IPS DF 6.9 (cell line): ENCODE results near the gene E2F3.
A peak's percentile ranks its signal among the peaks of the same experiment; 100 is the strongest.

ENCODE experiments used
- DNase-seq: peaks from one replicate; pipeline ENCODE4 v3.0.0-alpha.2; 2013; ENCODE audit warnings: low read depth, low spot score
- H3K27ac ChIP-seq: one replicate; pipeline ENCODE4 v1.5.1; 2013; ENCODE audit warnings: low read length, control low read depth
- H3K27me3 ChIP-seq: 2 replicates; pipeline ENCODE4 v1.6.1; 2013; ENCODE audit warnings: mild to moderate bottlenecking, low read length; ENCODE audit not compliant: control insufficient read depth, insufficient read depth
- H3K36me3 ChIP-seq: 2 replicates; pipeline ENCODE4 v1.6.1; 2013; ENCODE audit warnings: low read length; ENCODE audit not compliant: control insufficient read depth, insufficient read depth
- H3K4me1 ChIP-seq: 2 replicates; pipeline ENCODE4 v1.6.1; 2013; ENCODE audit warnings: low read length; ENCODE audit not compliant: control insufficient read depth, insufficient read depth
- H3K4me3 ChIP-seq: 2 replicates; pipeline ENCODE4 v1.5.1; 2013; ENCODE audit warnings: mild to moderate bottlenecking, low read length
- H3K9me3 ChIP-seq: 2 replicates; pipeline ENCODE4 v1.6.1; 2013; ENCODE audit warnings: low read length, inconsistent platforms; ENCODE audit not compliant: control insufficient read depth, insufficient read depth
- WGBS: extraction: QIAGEN DNeasy Blood & Tissue Kit; methylation state at CpG from one replicate; pipeline ENCODE4 v1.1.7; 2013; ENCODE audit warnings: mixed read lengths, missing lambda C conversion rate; ENCODE audit not compliant: insufficient read length, insufficient coverage; 5-methylcytosine and 5-hydroxymethylcytosine counted together

Gene E2F3

GRCh38 chr6:20370393-20370792 lies 31.3 kb upstream of the E2F3 start:
- no CpG with 5 or more reads among the region's 2 CpGs for WGBS

GRCh38 chr6:20370801-20371200 lies 30.9 kb upstream of the E2F3 start:
- Histone ChIP-seq H3K27me3 (no peaks in the 10 kb centered on the region), H3K4me1 (no peaks in the 10 kb centered on the region), H3K9me3 (no peaks in the 10 kb centered on the region), H3K27ac (no peak overlapping the region), H3K36me3 (no peaks in the 10 kb centered on the region), H3K4me3 (no peak overlapping the region)
- no CpG with 5 or more reads among the region's 4 CpGs for WGBS
- no peak for DNase-seq

More at GRCh38 chr6:20370393-20370792, 31.3 kb upstream of the E2F3 start:
- no peaks in the 10 kb centered on the region for H3K36me3 ChIP-seq
- no peak overlapping the region for H3K4me3 ChIP-seq
- H3K4me1 ChIP-seq, result no peaks in the 10 kb centered on the region
- no peak overlapping the region for H3K27ac ChIP-seq
- no peaks in the 10 kb centered on the region for H3K9me3 ChIP-seq
- H3K27me3 ChIP-seq, result no peaks in the 10 kb centered on the region
- no peak for DNase-seq

GRCh38 chr6:20375436-20375835 lies 26.2 kb upstream of the E2F3 start:
- Histone ChIP-seq H3K4me1 (no peaks in the 10 kb centered on the region), H3K4me3 (no peak overlapping the region), H3K9me3 (no peaks in the 10 kb centered on the region), H3K27me3 (no peaks in the 10 kb centered on the region), H3K27ac (no peak overlapping the region), H3K36me3 (no peaks in the 10 kb centered on the region)
- DNase-seq, result no peak
- no CpG with 5 or more reads among the region's 3 CpGs for WGBS

GRCh38 chr6:20377623-20378265 lies 23.9 kb upstream of the E2F3 start:
- Histone ChIP-seq H3K27ac (no peak overlapping the region), H3K4me1 (no peaks in the 10 kb centered on the region), H3K4me3 (no peak overlapping the region), H3K36me3 (no peaks in the 10 kb centered on the region), H3K9me3 (no peaks in the 10 kb centered on the region), H3K27me3 (no peaks in the 10 kb centered on the region)
- no peak for DNase-seq
- no CpG with 5 or more reads among the region's 5 CpGs for WGBS

GRCh38 chr6:20379231-20379630 lies 22.4 kb upstream of the E2F3 start:
- Histone ChIP-seq H3K9me3 (no peaks in the 10 kb centered on the region), H3K4me3 (no peak overlapping the region), H3K4me1 (no peaks in the 10 kb centered on the region), H3K36me3 (no peaks in the 10 kb centered on the region), H3K27ac (no peak overlapping the region), H3K27me3 (no peaks in the 10 kb centered on the region)
- DNase-seq, result no peak
- WGBS, result no CpG with 5 or more reads among the region's 1 CpG

GRCh38 chr6:20386218-20386617 lies 15.5 kb upstream of the E2F3 start:
- H3K4me1 ChIP-seq, result no peaks in the 10 kb centered on the region
- no peaks in the 10 kb centered on the region for H3K9me3 ChIP-seq
- H3K27me3 ChIP-seq, result no peaks in the 10 kb centered on the region
- DNase-seq, result no peak
- no peak overlapping the region for H3K27ac ChIP-seq
- whole genome bisulfite sequencing, result no CpG with 5 or more reads among the region's 1 CpG
- H3K36me3 ChIP-seq, result no peaks in the 10 kb centered on the region
- H3K4me3 ChIP-seq, result no peak overlapping the region

GRCh38 chr6:20389066-20389465 lies 12.6 kb upstream of the E2F3 start:
- Histone ChIP-seq H3K36me3 (no peaks in the 10 kb centered on the region), H3K27ac (no peak overlapping the region), H3K4me1 (no peaks in the 10 kb centered on the region), H3K4me3 (no peak overlapping the region), H3K27me3 (no peaks in the 10 kb centered on the region), H3K9me3 (no peaks in the 10 kb centered on the region)
- no peak for DNase-seq
- no CpG with 5 or more reads among the region's 2 CpGs for WGBS

GRCh38 chr6:20393297-20393696 lies 8.4 kb upstream of the E2F3 start:
- no peaks in the 10 kb centered on the region for H3K27me3 ChIP-seq
- H3K4me1 ChIP-seq, result no peaks in the 10 kb centered on the region
- DNase-seq, result no peak
- no peak overlapping the region for H3K4me3 ChIP-seq
- 100% methylated on average over 1 of the region's 2 CpGs for WGBS
- no peaks in the 10 kb centered on the region for H3K9me3 ChIP-seq
- H3K36me3 ChIP-seq, result no peaks in the 10 kb centered on the region
- no peak overlapping the region for H3K27ac ChIP-seq

GRCh38 chr6:20399518-20399917 lies 2.2 kb upstream of the E2F3 start:
- Histone ChIP-seq H3K9me3 (no peaks in the 10 kb centered on the region), H3K36me3 (no peaks in the 10 kb centered on the region), H3K27me3 (no peaks in the 10 kb centered on the region), H3K4me3 (no peak overlapping the region), H3K4me1 (no peaks in the 10 kb centered on the region), H3K27ac (no peak overlapping the region)
- WGBS, result no CpG with 5 or more reads among the region's 2 CpGs
- DNase-seq, result no peak

GRCh38 chr6:20400456-20401204 lies 1.0 kb upstream of the E2F3 start:
- Histone ChIP-seq H3K36me3 (no peaks in the 10 kb centered on the region), H3K27ac (no peak overlapping the region), H3K4me1 (no peaks in the 10 kb centered on the region), H3K4me3 (peak overlapping the region; percentile 63; the same call in 1 of the 2 replicates), H3K27me3 (no peaks in the 10 kb centered on the region), H3K9me3 (no peaks in the 10 kb centered on the region)
- DNase-seq, result no peak
- no CpG with 5 or more reads among the region's 18 CpGs for WGBS

GRCh38 chr6:20402092-20402341 lies 338 bp downstream of the E2F3 start:
- Histone ChIP-seq H3K27ac (no peak overlapping the region), H3K36me3 (peaks cover 3% of the 10 kb centered on the region; the same call in 1 of the 2 replicates), H3K4me1 (no peaks in the 10 kb centered on the region), H3K27me3 (no peaks in the 10 kb centered on the region), H3K9me3 (no peaks in the 10 kb centered on the region), H3K4me3 (peak overlapping the region; percentile 98; the same call in 1 of the 2 replicates)
- no CpG with 5 or more reads among the region's 15 CpGs for WGBS
- no peak for DNase-seq
